Fibroblast of pulmonary artery (primary cell): ENCODE results near the gene PPY.

Source experiments
- DNase-seq: peaks from one replicate; pipeline ENCODE4 v3.0.0-alpha.2; 2010; ENCODE audit warnings: low read depth
- H3K4me3 ChIP-seq: replicated peaks from 2 replicates; pipeline ENCODE4 v1.5.1; 2011; ENCODE audit warnings: low read depth, mild to moderate bottlenecking, control low read depth, low read length, moderate library complexity
- CTCF ChIP-seq: IDR thresholded peaks from 2 replicates; pipeline ENCODE4 v1.5.1; 2011; ENCODE audit warnings: mild to moderate bottlenecking, control low read depth, low read length, inconsistent platforms; ENCODE audit errors: missing control alignments

Gene PPY

GRCh38 chr17:43916385-43916784, 25.9 kb downstream of the PPY start:
- no peak for DNase-seq
- H3K4me3 ChIP-seq: no peak overlapping the region
- no peak for TF ChIP-seq CTCF

- no peak for TF ChIP-seq CTCF
- no peak for DNase-seq
- no peak overlapping the region for H3K4me3 ChIP-seq
Observed at GRCh38 chr17:43915559-43915958, 26.7 kb downstream of the PPY start.

GRCh38 chr17:43914451-43914850, 27.8 kb downstream of the PPY start:
- H3K4me3 ChIP-seq: no peak overlapping the region
- no peak for TF ChIP-seq CTCF
- DNase-seq: no peak

- DNase-seq: no peak
- H3K4me3 ChIP-seq: no peak overlapping the region
Observed at GRCh38 chr17:43913584-43913983, 28.7 kb downstream of the PPY start.

GRCh38 chr17:43912635-43913304, 29.5 kb downstream of the PPY start:
- no peak for DNase-seq
- no peak overlapping the region for H3K4me3 ChIP-seq
- TF ChIP-seq CTCF: no peak

More at GRCh38 chr17:43913584-43913983, 28.7 kb downstream of the PPY start:
- TF ChIP-seq CTCF: no peak

GRCh38 chr17:43911904-43912303, 30.4 kb downstream of the PPY start:
- no peak for TF ChIP-seq CTCF
- no peak overlapping the region for H3K4me3 ChIP-seq
- no peak for DNase-seq
